Activated T-cell treated with anti-CD3 and anti-CD28 coated beads for 48 hours (primary cell): ENCODE measurements around the gene VPS26C.
"Not testable (repeated sequence)": the region's sequence is repeated elsewhere in the genome, so short reads cannot be mapped to it uniquely, and the experiment has no call there.

ENCODE experiments used
- DNase-seq: peaks from one replicate; pipeline ENCODE4 v3.0.0-alpha.2; 2020; ENCODE audit warnings: low read depth

The VPS26C gene

GRCh38 chr21:37230632-37231248, 36.4 kb downstream of the VPS26C start:
- no peak for DNase-seq

GRCh38 chr21:37228003-37228400, 39.1 kb downstream of the VPS26C start:
- DNase-seq = no peak

- no peak for DNase-seq
Measured at GRCh38 chr21:37227071-37228002, 39.8 kb downstream of the VPS26C start.

- DNase-seq = no peak
Measured at GRCh38 chr21:37226041-37226920, 40.9 kb downstream of the VPS26C start.

- peak; percentile 55 for DNase-seq
Measured at GRCh38 chr21:37224861-37225839, 42.0 kb downstream of the VPS26C start.

GRCh38 chr21:37223804-37224345, 43.3 kb downstream of the VPS26C start:
- DNase-seq = no peak

GRCh38 chr21:37222248-37222647, 44.9 kb downstream of the VPS26C start:
- not testable (repeated sequence) for DNase-seq

- DNase-seq = peak; percentile 95
Measured at GRCh38 chr21:37220981-37221664, 46.0 kb downstream of the VPS26C start.

- DNase-seq = peak; percentile 25
Measured at GRCh38 chr21:37220433-37220980, 46.6 kb downstream of the VPS26C start.

GRCh38 chr21:37219761-37220432, 47.2 kb downstream of the VPS26C start:
- DNase-seq = no peak

GRCh38 chr21:37214952-37215351, 52.2 kb downstream of the VPS26C start:
- no peak for DNase-seq

GRCh38 chr21:37210799-37211198, 56.3 kb downstream of the VPS26C start:
- no peak for DNase-seq

GRCh38 chr21:37210130-37210529, 57.0 kb downstream of the VPS26C start:
- DNase-seq = no peak

- DNase-seq = no peak
Measured at GRCh38 chr21:37208741-37209225, 58.4 kb downstream of the VPS26C start.

GRCh38 chr21:37208056-37208721, 58.9 kb downstream of the VPS26C start:
- peak; percentile 40 for DNase-seq

- no peak for DNase-seq
Measured at GRCh38 chr21:37207441-37208009, 59.6 kb downstream of the VPS26C start.

- no peak for DNase-seq
Measured at GRCh38 chr21:37206496-37206895, 60.6 kb downstream of the VPS26C start.

- DNase-seq = no peak
Measured at GRCh38 chr21:37204580-37204979, 62.6 kb downstream of the VPS26C start.
